ENCODE results near the gene TSHR.

GRCh38 chr14:81138429-81138828 lies 183.0 kb downstream of the TSHR start:
- no peak for TF ChIP-seq CTCF (CRISPR knock-in tag; IDR thresholded peaks at IDR 0.05)
- TF ChIP-seq ZNF282 (IDR thresholded peaks at IDR 0.05; ENCODE audit: partially characterized antibody) = no peak
- TF ChIP-seq SP1 (IDR thresholded peaks at IDR 0.05) = no peak
- TF ChIP-seq SP1 (CRISPR knock-in tag; IDR thresholded peaks at IDR 0.05) = no peak
- no peak for TF ChIP-seq SRY (CRISPR knock-in tag; IDR thresholded peaks at IDR 0.05)
- TF ChIP-seq ZNF296 (CRISPR knock-in tag; conservative IDR thresholded peaks at IDR 0.05) = no peak
- no peak for TF ChIP-seq NR2F6 (IDR thresholded peaks at IDR 0.05)
- no peak for TF ChIP-seq NR2F6 (CRISPR knock-in tag; IDR thresholded peaks at IDR 0.05)
- no peak for TF ChIP-seq ELF4 (CRISPR knock-in tag; IDR thresholded peaks at IDR 0.05; ENCODE audit: borderline replicate concordance)
- no peak for TF ChIP-seq ZNF660 (CRISPR knock-in tag; IDR thresholded peaks at IDR 0.05; ENCODE audit: borderline replicate concordance, low read depth)
- no peak for TF ChIP-seq ZSCAN30 (CRISPR knock-in tag; IDR thresholded peaks at IDR 0.05)
- no peak for TF ChIP-seq PHF20 (CRISPR knock-in tag; IDR thresholded peaks at IDR 0.05)
- no peak for TF ChIP-seq MAFF (IDR thresholded peaks at IDR 0.05; ENCODE audit: low read depth, low read length)
- TF ChIP-seq HMGXB4 (CRISPR knock-in tag; IDR thresholded peaks at IDR 0.05; ENCODE audit: borderline replicate concordance in 1 of 2, low read depth in 1 of 2) = no peak

All from HepG2 (cell line).